Heart right ventricle (tissue), 16 donors: ENCODE data around the gene KISS1R. TPM values are rescaled to one million over a fixed set of nuclear protein-coding genes. Genes with fewer than 3 reads are reported as not detected.
A peak's percentile ranks its signal among the peaks of the same experiment; 100 is the strongest.

Experiments
- ATAC-seq, 8 donors: fragments of 200-7000 bp; cut with Tn5 transposase; one replicate each; pipeline ENCODE4 v1.9.1; 2020; ENCODE audit warnings: mild to moderate bottlenecking in 8 of 8, moderate library complexity in 8 of 8, moderate number of reproducible peaks in 1 of 8
- DNase-seq, 2 donors: peaks; one replicate each; pipeline ENCODE4 v3.0.0-alpha.2; 2020
- H3K27ac ChIP-seq, 10 donors: fragments of 200-600 bp; sonication (generic) in 2 of 10; one replicate each; pipeline versions ENCODE4 v1.5.0 to v1.8.0; 2020 to 2022; ENCODE audit warnings: mild to moderate bottlenecking in 3 of 10
- H3K27me3 ChIP-seq, 7 donors: fragments of 200-600 bp; one replicate each; pipeline ENCODE4 v1.8.0; 2021 to 2022; ENCODE audit warnings: mild to moderate bottlenecking in 2 of 7
- H3K36me3 ChIP-seq, 9 donors: fragments of 200-600 bp; sonication (generic) in 1 of 9; one replicate each; pipeline versions ENCODE4 v1.5.0 to v1.8.0; 2020 to 2022; ENCODE audit warnings: mild to moderate bottlenecking in 2 of 9
- H3K4me1 ChIP-seq, 9 donors: fragments of 200-600 bp; sonication (generic) in 1 of 9; one replicate each; pipeline versions ENCODE4 v1.5.0 to v1.8.0; 2020 to 2022; ENCODE audit warnings: mild to moderate bottlenecking in 4 of 9
- H3K4me3 ChIP-seq, 10 donors: fragments of 200-600 bp; sonication (generic) in 2 of 10; one replicate each; pipeline versions ENCODE4 v1.5.0 to v1.8.0; 2020 to 2022; ENCODE audit warnings: mild to moderate bottlenecking in 7 of 10, moderate library complexity in 2 of 10
- H3K9me3 ChIP-seq, 11 donors: fragments of 200-600 bp in 10 of 11; sonication (generic) in 2 of 11; one replicate each; pipeline versions ENCODE4 v1.5.0 to v1.8.0; 2013 to 2022; ENCODE audit warnings: mild to moderate bottlenecking in 2 of 11, control low read depth in 1 of 11, moderate library complexity in 1 of 11
- CTCF ChIP-seq, 9 donors: fragments of 200-600 bp; sonication (generic) in 2 of 9; IDR thresholded peaks; one replicate each; pipeline versions ENCODE4 v1.5.0 to v1.8.0; 2021 to 2022; ENCODE audit warnings: antibody characterized with exemption in 9 of 9, mild to moderate bottlenecking in 5 of 9, moderate library complexity in 1 of 9
- WGBS, 2 donors: extraction: QIAGEN DNeasy Blood & Tissue Kit; methylation state at CpG; one replicate each; pipeline ENCODE4 v1.1.7; 2013; ENCODE audit warnings: inconsistent platforms in 1 of 2; 5-methylcytosine and 5-hydroxymethylcytosine counted together
- intact Hi-C, 10 donors: fragments of 100-400 bp; cut with DNase I; formaldehyde crosslinking; loops; one replicate each; pipeline versions ENCODE4 v1.11.1 to v1.14.2; 2022
- polyA plus RNA-seq, 2 donors: library from polyadenylated mRNA; stranded (reverse); fragments of 200-250 nt; gene quantifications; one replicate each; pipeline ENCODE4 v1.2.3, GENCODE V29; 2013
- total RNA-seq, 10 donors: library from RNA; stranded (reverse); fragmentation: NEBNext Ultra II Directional in 3 of 10; extraction: Animal tissue kit (Norgen Biotek cat#: 25700) in 3 of 10; gene quantifications; one replicate each; pipeline versions ENCODE4 v1.2.1 to v1.2.4, GENCODE V29; 2021 to 2023
- donor health status: Arrhythmogenic right ventricular cardiomyopathy.
- donor health status: ischemic (EF 13 %, LVEDD 7.1; RV severe dilation, severe dysfunction).
- donor health status: healthy with polysubstance abuse.
- donor health status: DM: no; HTN: yes; CAD: no.
- donor health status: DM: no; HTN: no; CAD: no.
- donor health status: ischemic (EF 25% LVEDD 6.9; RV normal size, moderate dysfunction).
- donor health status: ischemic (EF 25% LVEDD 5.7; RV mildly dilated, moderate dysfunction).
- donor health status: healthy.
- donor health status: DM: yes; HTN: yes; CAD: no.
- donor health status: Ischemic cardiomyopathy.
- donor health status: ischemic (EF 35%, LVEDD 5.7; RV mildly dilated, moderate dysfunction).
- donor health status: nonischemic (EF 11% LVEDD 7.7; RV severe dilation, severe dysfunction).
- donor health status: DM: yes; HTN: yes; CAD: no.
- donor health status: PGD.
- donor health status: ischemic (EF 29% LVEDD 5.4; RV normal size, mild dysfunction).
- donor health status: nonischemic (EF 23%, LVEDD 6.1; RV moderate dilation, normal function).

Gene KISS1R
- total and polyA plus RNA-seq, 12 donors, result not detected

- Histone ChIP-seq H3K27me3 (no peaks in the 10 kb centered on the region), H3K36me3 (peaks cover 0 to 7% (median 0%) of the 10 kb centered on the region in 9 donors), H3K4me3 (peak overlapping the region in 3 of 10 donors; percentile 26 to 42 (median 41)), H3K27ac (peak overlapping the region in 8 of 10 donors; percentile 56 to 76 (median 69)), H3K9me3 (no peaks in the 10 kb centered on the region), H3K4me1 (peaks cover 30 to 60% (median 42%) of the 10 kb centered on the region in 9 donors)
- intact Hi-C loops, result no loop called here
- TF ChIP-seq CTCF (IDR thresholded peaks at IDR 0.05), result no peak
- no peak for DNase-seq
- 88 to 89% methylated on average over 32 of the region's 32 CpGs for WGBS, 2 donors
- no peak for ATAC-seq
Measured at GRCh38 chr19:931860-932647, 14.9 kb downstream of the KISS1R start.

DNA sequence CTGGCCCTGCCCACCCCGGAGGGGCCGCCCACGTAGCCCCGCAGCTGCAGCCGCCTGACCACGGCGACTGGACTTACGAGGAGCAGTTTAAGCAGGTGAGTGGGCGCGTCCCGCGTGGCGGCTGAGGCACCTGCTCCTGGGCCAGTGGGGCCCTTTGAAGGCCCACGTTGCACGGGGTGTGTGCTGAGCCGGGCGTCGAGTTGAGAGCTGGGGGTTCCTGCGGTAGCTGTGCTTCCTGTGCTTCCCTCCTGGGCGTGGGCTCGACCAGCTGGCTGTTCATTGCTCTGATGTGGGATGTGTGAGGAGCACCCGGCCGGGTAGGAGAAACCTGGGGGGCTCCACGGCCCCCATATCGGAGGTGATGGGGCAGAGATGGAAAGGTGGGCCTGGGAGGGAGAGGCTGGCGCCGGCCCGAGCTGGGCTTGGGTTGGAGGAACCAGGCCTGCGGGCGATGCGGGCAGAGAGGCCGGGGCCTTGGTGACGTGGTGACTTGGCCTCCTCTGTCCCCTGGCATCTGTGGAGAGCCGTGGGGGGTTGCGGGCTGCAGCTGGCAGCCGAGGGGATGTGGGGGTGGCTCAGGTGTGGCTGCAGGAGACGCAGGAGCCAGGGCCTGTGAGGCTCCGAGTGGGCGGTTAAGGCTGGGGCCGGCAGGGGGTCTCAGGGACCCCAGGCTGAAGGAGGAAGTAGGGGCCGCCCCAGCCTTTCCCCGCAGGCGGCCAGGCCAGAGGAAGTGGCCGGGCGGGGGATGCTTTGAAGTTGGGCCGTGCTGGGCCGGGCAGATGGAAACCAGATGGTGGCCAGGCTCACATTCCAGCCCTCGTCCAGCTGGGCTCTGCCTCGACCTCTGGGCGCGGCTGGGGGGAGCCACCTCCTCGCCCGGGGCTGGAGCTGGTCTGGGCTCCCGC, 15.8 kb downstream of the KISS1R start:
- peak in 1 of 9 donors; percentile 12 for TF ChIP-seq CTCF (IDR thresholded peaks at IDR 0.05)
- peak overlapping the region in 8 of 10 donors; percentile 56 to 76 (median 69) for H3K27ac ChIP-seq
- intact Hi-C loops, result no loop called here
- H3K4me1 ChIP-seq, result peaks cover 28 to 51% (median 35%) of the 10 kb centered on the region in 9 donors
- peak; percentile 72 to 84 (median 78) for ATAC-seq
- WGBS, 2 donors, result 33 to 36% methylated on average over 54 of the region's 54 CpGs
- H3K9me3 ChIP-seq, result no peaks in the 10 kb centered on the region
- peak; percentile 79 to 81 for DNase-seq
- H3K27me3 ChIP-seq, result no peaks in the 10 kb centered on the region
- H3K36me3 ChIP-seq, result peaks cover 0 to 7% (median 0%) of the 10 kb centered on the region in 9 donors
- peak overlapping the region in 8 of 10 donors; percentile 2 to 42 (median 29) for H3K4me3 ChIP-seq

- DNase-seq (no peak), ATAC-seq (no peak)
- peaks cover 28 to 45% (median 35%) of the 10 kb centered on the region in 9 donors for H3K4me1 ChIP-seq
- peaks cover 0 to 7% (median 0%) of the 10 kb centered on the region in 9 donors for H3K36me3 ChIP-seq
- no peaks in the 10 kb centered on the region for H3K27me3 ChIP-seq
- peak overlapping the region in 8 of 10 donors; percentile 56 to 76 (median 69) for H3K27ac ChIP-seq
- intact Hi-C loops, result no loop called here
- no peaks in the 10 kb centered on the region for H3K9me3 ChIP-seq
- TF ChIP-seq CTCF (IDR thresholded peaks at IDR 0.05), result no peak
- WGBS, 2 donors, result 41 to 50% methylated on average over 13 to 14 of the region's 14 CpGs
- H3K4me3 ChIP-seq, result peak overlapping the region in 8 of 10 donors; percentile 2 to 42 (median 29)
Measured at GRCh38 chr19:933553-933882, 16.4 kb downstream of the KISS1R start.

- peaks cover 28 to 41% (median 35%) of the 10 kb centered on the region in 9 donors for H3K4me1 ChIP-seq
- H3K36me3 ChIP-seq, result peaks cover 0 to 7% (median 0%) of the 10 kb centered on the region in 9 donors
- WGBS, 2 donors, result 81 to 83% methylated on average over 29 of the region's 29 CpGs
- intact Hi-C loops, result no loop called here
- DNase-seq (peak in 1 of 2 donors; percentile 13), ATAC-seq (peak in 1 of 8 donors; percentile 1)
- no peaks in the 10 kb centered on the region for H3K27me3 ChIP-seq
- peak overlapping the region in 4 of 10 donors; percentile 4 to 16 (median 12) for H3K4me3 ChIP-seq
- no peaks in the 10 kb centered on the region for H3K9me3 ChIP-seq
- H3K27ac ChIP-seq, result peak overlapping the region in 7 of 10 donors; percentile 46 to 79 (median 73)
- no peak for TF ChIP-seq CTCF (IDR thresholded peaks at IDR 0.05)
Measured at GRCh38 chr19:934197-934840, 17.2 kb downstream of the KISS1R start.
